ENCODE results near the gene RNF7. TPM values are rescaled to one million over a fixed set of nuclear protein-coding genes. Genes with fewer than 3 reads are reported as not detected.

Gene RNF7
- total and polyA plus RNA-seq, 2 of the 4 experiments (the other 2 are of a cell fraction) = 98.7 to 149 TPM

DNA sequence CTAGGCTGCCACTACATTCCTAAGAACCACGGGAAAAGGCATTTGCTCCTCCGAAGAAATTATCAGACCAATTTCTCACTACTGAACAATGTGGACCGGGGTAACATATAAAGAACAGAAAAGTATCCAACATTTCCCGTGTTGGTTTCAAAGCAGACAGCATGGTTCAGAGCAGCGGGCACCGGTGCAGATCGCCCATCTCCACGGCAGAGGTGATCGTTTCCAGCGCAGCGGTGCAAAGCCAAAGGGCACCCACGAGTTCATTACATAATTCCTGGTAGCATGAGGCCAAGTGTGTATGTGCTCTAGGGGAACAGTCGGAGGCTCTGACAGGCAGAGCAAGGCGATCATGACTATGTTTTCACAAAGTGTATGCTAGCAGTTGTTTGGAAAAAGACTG is 38.3 kb downstream of the RNF7 start:
- dilution Hi-C loops (cut with HindIII; ENCODE audit: low sequenced_read_pairs, unreplicated experiment) (no loop called here), in situ Hi-C loops (cut with MboI; ENCODE audit: low sequenced_read_pairs) (no loop called here)
- H3K27me3 ChIP-seq (ENCODE audit: control insufficient read depth, insufficient read depth, low read length) = no peaks in the 10 kb centered on the region

More for the DNA sequence above, 38.3 kb downstream of the RNF7 start:
- Histone ChIP-seq H2BK120ac (ENCODE audit: low read depth, low read length) (no peak overlapping the region), H3K4ac (ENCODE audit: low read depth, low read length) (no peak overlapping the region), H3K4me2 (ENCODE audit: low read depth, low read length) (no peak overlapping the region), H4K8ac (ENCODE audit: low read depth in 2 of 2, low read length in 2 of 2) (no peak overlapping the region), H2BK5ac (ENCODE audit: low read depth, low read length, poor library complexity, severe bottlenecking) (no peak overlapping the region), H3K9ac (ENCODE audit: low read depth, low read length) (no peak overlapping the region), H2AFZ (replicated peaks; ENCODE audit: low read length, poor library complexity) (no peak overlapping the region), H3K14ac (replicated peaks; ENCODE audit: low read depth, low read length) (no peak overlapping the region), H3K56ac (ENCODE audit: extremely low read depth, insufficient read depth, low read length) (no peak overlapping the region), H3K9me3 (ENCODE audit: control insufficient read depth, insufficient read depth, low read length) (no peaks in the 10 kb centered on the region), H3K23ac (ENCODE audit: low read depth, low read length) (no peak overlapping the region), H3K79me1 (ENCODE audit: low read depth in 1 of 2, low read length in 2 of 2) (no peaks in the 10 kb centered on the region), H3K36me3 (ENCODE audit: control insufficient read depth, insufficient read depth, low read length) (no peaks in the 10 kb centered on the region), H3K4me1 (ENCODE audit: control insufficient read depth, insufficient read depth, low read length) (no peaks in the 10 kb centered on the region), H2BK20ac (ENCODE audit: low read depth, low read length) (no peak overlapping the region), H4K20me1 (ENCODE audit: insufficient read depth, low read length) (no peaks in the 10 kb centered on the region), H2BK15ac (ENCODE audit: low read depth, low read length) (no peak overlapping the region), H2AK9ac (replicated peaks; ENCODE audit: low read depth, low read length, poor library complexity) (no peak overlapping the region), H4K91ac (ENCODE audit: insufficient read depth, low read depth, low read length) (no peak overlapping the region), H3K4me3 (ENCODE audit: insufficient read depth, low read depth, low read length) (no peak overlapping the region), H3K18ac (ENCODE audit: low read depth, low read length) (no peak overlapping the region), H2AK5ac (ENCODE audit: low read depth, low read length) (no peak overlapping the region), H3K9me1 (ENCODE audit: insufficient read depth, low read length) (no peaks in the 10 kb centered on the region), H3K27ac (ENCODE audit: insufficient read depth, low read length) (no peak overlapping the region), H4K5ac (ENCODE audit: low read depth, low read length) (no peak overlapping the region)
- no TSS peak for BruUV-seq (replicated peaks)
- intact Hi-C loops (cut with micrococcal nuclease) = no loop called here
- ChIA-PET CTCF (no interaction called here), POLR2A (ENCODE audit: unreplicated experiment) (no interaction called here)
- WGBS, 2 experiments (ENCODE audit: extremely low coverage in 2 of 2, insufficient read length in 1 of 2) = 89% methylated on average over 8 of the region's 14 CpGs; no CpG with 5 or more reads in 1 of the 2 experiments
- TF ChIP-seq MAFK (IDR thresholded peaks at IDR 0.05; ENCODE audit: low read depth, low read length) (no peak), RCOR1 (IDR thresholded peaks at IDR 0.05; ENCODE audit: insufficient replicate concordance, low read length) (no peak), RAD21 (IDR thresholded peaks at IDR 0.05; ENCODE audit: low read length) (no peak), MAZ (IDR thresholded peaks at IDR 0.05; ENCODE audit: borderline replicate concordance, low read depth, low read length) (no peak), POLR2A (IDR thresholded peaks at IDR 0.05; ENCODE audit: low read depth, low read length) (no peak), BHLHE40 (IDR thresholded peaks at IDR 0.05; ENCODE audit: low read depth, low read length) (no peak), CHD1 (IDR thresholded peaks at IDR 0.05; ENCODE audit: low read depth, low read length) (no peak), CEBPB (IDR thresholded peaks at IDR 0.05; ENCODE audit: low read depth, low read length) (no peak), NFE2L2 (IDR thresholded peaks at IDR 0.05; ENCODE audit: low read depth, low read length) (no peak), SMC3 (IDR thresholded peaks at IDR 0.05; ENCODE audit: low read depth, low read length) (no peak), FOS (IDR thresholded peaks at IDR 0.05; ENCODE audit: low read depth, low read length) (no peak), RFX5 (IDR thresholded peaks at IDR 0.05; ENCODE audit: low read depth, low read length) (no peak)
- TF ChIP-seq, protein P1, sequence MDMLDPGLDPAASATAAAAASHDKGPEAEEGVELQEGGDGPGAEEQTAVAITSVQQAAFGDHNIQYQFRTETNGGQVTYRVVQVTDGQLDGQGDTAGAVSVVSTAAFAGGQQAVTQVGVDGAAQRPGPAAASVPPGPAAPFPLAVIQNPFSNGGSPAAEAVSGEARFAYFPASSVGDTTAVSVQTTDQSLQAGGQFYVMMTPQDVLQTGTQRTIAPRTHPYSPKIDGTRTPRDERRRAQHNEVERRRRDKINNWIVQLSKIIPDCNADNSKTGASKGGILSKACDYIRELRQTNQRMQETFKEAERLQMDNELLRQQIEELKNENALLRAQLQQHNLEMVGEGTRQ (IDR thresholded peaks at IDR 0.05; ENCODE audit: low read depth, low read length) = no peak
- TF ChIP-seq, protein P2, sequence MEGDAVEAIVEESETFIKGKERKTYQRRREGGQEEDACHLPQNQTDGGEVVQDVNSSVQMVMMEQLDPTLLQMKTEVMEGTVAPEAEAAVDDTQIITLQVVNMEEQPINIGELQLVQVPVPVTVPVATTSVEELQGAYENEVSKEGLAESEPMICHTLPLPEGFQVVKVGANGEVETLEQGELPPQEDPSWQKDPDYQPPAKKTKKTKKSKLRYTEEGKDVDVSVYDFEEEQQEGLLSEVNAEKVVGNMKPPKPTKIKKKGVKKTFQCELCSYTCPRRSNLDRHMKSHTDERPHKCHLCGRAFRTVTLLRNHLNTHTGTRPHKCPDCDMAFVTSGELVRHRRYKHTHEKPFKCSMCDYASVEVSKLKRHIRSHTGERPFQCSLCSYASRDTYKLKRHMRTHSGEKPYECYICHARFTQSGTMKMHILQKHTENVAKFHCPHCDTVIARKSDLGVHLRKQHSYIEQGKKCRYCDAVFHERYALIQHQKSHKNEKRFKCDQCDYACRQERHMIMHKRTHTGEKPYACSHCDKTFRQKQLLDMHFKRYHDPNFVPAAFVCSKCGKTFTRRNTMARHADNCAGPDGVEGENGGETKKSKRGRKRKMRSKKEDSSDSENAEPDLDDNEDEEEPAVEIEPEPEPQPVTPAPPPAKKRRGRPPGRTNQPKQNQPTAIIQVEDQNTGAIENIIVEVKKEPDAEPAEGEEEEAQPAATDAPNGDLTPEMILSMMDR (conservative IDR thresholded peaks at IDR 0.05; ENCODE audit: low read depth, low read length) = no peak
- TF ChIP-seq, protein P3, sequence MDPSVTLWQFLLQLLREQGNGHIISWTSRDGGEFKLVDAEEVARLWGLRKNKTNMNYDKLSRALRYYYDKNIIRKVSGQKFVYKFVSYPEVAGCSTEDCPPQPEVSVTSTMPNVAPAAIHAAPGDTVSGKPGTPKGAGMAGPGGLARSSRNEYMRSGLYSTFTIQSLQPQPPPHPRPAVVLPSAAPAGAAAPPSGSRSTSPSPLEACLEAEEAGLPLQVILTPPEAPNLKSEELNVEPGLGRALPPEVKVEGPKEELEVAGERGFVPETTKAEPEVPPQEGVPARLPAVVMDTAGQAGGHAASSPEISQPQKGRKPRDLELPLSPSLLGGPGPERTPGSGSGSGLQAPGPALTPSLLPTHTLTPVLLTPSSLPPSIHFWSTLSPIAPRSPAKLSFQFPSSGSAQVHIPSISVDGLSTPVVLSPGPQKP (IDR thresholded peaks at IDR 0.05; ENCODE audit: borderline replicate concordance, low read depth, low read length) = no peak
- DNase-seq = no peak
- no peak for ATAC-seq (ENCODE audit: low read depth)

All from IMR-90 (cell line).